ENCODE data around the gene BMPR1B.
A peak's percentile ranks its signal among the peaks of the same experiment; 100 is the strongest.
"Not testable (repeated sequence)": the region's sequence is repeated elsewhere in the genome, so short reads cannot be mapped to it uniquely, and the experiment has no call there.

The BMPR1B gene

GRCh38 chr4:94763500-94763899 is 5.7 kb downstream of the BMPR1B start:
- no peak for DNase-seq

GRCh38 chr4:94764069-94764468 is 6.3 kb downstream of the BMPR1B start:
- no peak for DNase-seq

GRCh38 chr4:94765174-94765573 is 7.4 kb downstream of the BMPR1B start:
- DNase-seq: no peak

- no peak for DNase-seq
These were observed 7.9 kb downstream of the BMPR1B start for GRCh38 chr4:94765648-94766047.

- no peak for DNase-seq
These were observed 9.1 kb downstream of the BMPR1B start for GRCh38 chr4:94766856-94767255.

- DNase-seq: no peak
These were observed 9.7 kb downstream of the BMPR1B start for GRCh38 chr4:94767446-94767845.

- no peak for DNase-seq
These were observed 25.0 kb downstream of the BMPR1B start for GRCh38 chr4:94782707-94783106.

- no peak for DNase-seq
These were observed 33.9 kb downstream of the BMPR1B start for GRCh38 chr4:94791701-94792100.

GRCh38 chr4:94798808-94799207 is 41.1 kb downstream of the BMPR1B start:
- no peak for DNase-seq

GRCh38 chr4:94801016-94801415 is 43.3 kb downstream of the BMPR1B start:
- DNase-seq: no peak

- DNase-seq: no peak
These were observed 44.3 kb downstream of the BMPR1B start for GRCh38 chr4:94802091-94802490.

- DNase-seq: no peak
These were observed 45.4 kb downstream of the BMPR1B start for GRCh38 chr4:94803181-94803580.

- no peak for DNase-seq
These were observed 46.9 kb downstream of the BMPR1B start for GRCh38 chr4:94804650-94805049.

- no peak for DNase-seq
These were observed 48.6 kb downstream of the BMPR1B start for GRCh38 chr4:94806376-94806775.

GRCh38 chr4:94811643-94812042 is 53.9 kb downstream of the BMPR1B start:
- no peak for DNase-seq

- DNase-seq: peak; percentile 24 to 43
These were observed 55.5 kb downstream of the BMPR1B start for GRCh38 chr4:94813221-94813620.

GRCh38 chr4:94814237-94814636 is 56.5 kb downstream of the BMPR1B start:
- DNase-seq: no peak

- no peak for DNase-seq
These were observed 61.8 kb downstream of the BMPR1B start for GRCh38 chr4:94819371-94820168.

- DNase-seq: no peak
These were observed 68.5 kb downstream of the BMPR1B start for GRCh38 chr4:94826206-94826605.

- no peak for DNase-seq
These were observed 69.8 kb downstream of the BMPR1B start for GRCh38 chr4:94827481-94828110.

GRCh38 chr4:94828882-94829281 is 71.1 kb downstream of the BMPR1B start:
- no peak for DNase-seq

GRCh38 chr4:94831607-94832006 is 73.9 kb downstream of the BMPR1B start:
- no peak for DNase-seq

GRCh38 chr4:94832329-94832728 is 74.6 kb downstream of the BMPR1B start:
- DNase-seq: not testable (repeated sequence)

GRCh38 chr4:94833394-94833793 is 75.6 kb downstream of the BMPR1B start:
- no peak for DNase-seq

- DNase-seq: no peak
These were observed 76.7 kb downstream of the BMPR1B start for GRCh38 chr4:94834501-94834900.
